Prostate gland (tissue), 2 donors: ENCODE results near the gene RNF19B. TPM values are rescaled to one million over a fixed set of nuclear protein-coding genes. Genes with fewer than 3 reads are reported as not detected.

Source experiments
- DNase-seq: peaks from one replicate; pipeline ENCODE4 v3.0.0-alpha.2; 2019; ENCODE audit warnings: low spot score
- H3K27ac ChIP-seq, 2 donors: fragments of 200-600 bp; sonication (generic); 2 replicates each; pipeline ENCODE4 v1.5.1; 2017 to 2019
- H3K27me3 ChIP-seq: fragments of 200-600 bp; sonication (generic); replicated peaks from 2 replicates; pipeline ENCODE4 v1.5.1; 2019; ENCODE audit not compliant: insufficient read depth
- H3K36me3 ChIP-seq, 2 donors: fragments of 200-600 bp; sonication (generic); 1 replicate in 1 of 2; 2 replicates in 1 of 2; pipeline versions ENCODE4 v1.5.1 to v1.8.1; 2017 to 2019
- H3K4me1 ChIP-seq: fragments of 200-600 bp; sonication (generic); replicated peaks from 2 replicates; pipeline ENCODE4 v1.5.1; 2019
- H3K4me3 ChIP-seq, 2 donors: fragments of 200-600 bp; sonication (generic); 2 replicates each; pipeline ENCODE4 v1.5.1; 2017 to 2019
- H3K9me3 ChIP-seq: fragments of 200-600 bp; sonication (generic); 2 replicates; pipeline ENCODE4 v1.5.1; 2017
- POLR2A ChIP-seq: fragments of 450-650 bp; IDR thresholded peaks from one replicate; pipeline ENCODE4 v1.6.1; 2016; ENCODE audit warnings: antibody characterized with exemption, mild to moderate bottlenecking
- POLR2AphosphoS5 ChIP-seq: sonication (generic); formaldehyde crosslinking; IDR thresholded peaks from one replicate; pipeline ENCODE4 v1.6.1; 2017; ENCODE audit warnings: antibody characterized with exemption
- WGBS: methylation state at CpG from one replicate; pipeline ENCODE4 v1.1.5; 2018; 5-methylcytosine and 5-hydroxymethylcytosine counted together
- intact Hi-C: fragments of 100-400 bp; cut with DNase I; formaldehyde crosslinking; loops from one replicate; pipeline ENCODE4 v1.14.2; 2022
- total RNA-seq, 2 donors: library from RNA; depleted of rRNA; stranded (reverse); fragments of >200 nt; gene quantifications; one replicate each; pipeline ENCODE4 v1.1.0, GENCODE V29; 2016
- TF ChIP-seq, protein P1 (sequence below), 4 experiments: fragments of 200-600 bp in 2 of 4; fragments of 450-650 bp in 2 of 4; sonication (generic) in 2 of 4; IDR thresholded peaks; 1 replicate in 3 of 4; 2 replicates in 1 of 4; pipeline ENCODE4 v1.5.1; 2016 to 2019; ENCODE audit warnings: antibody characterized with exemption in 4 of 4, mild to moderate bottlenecking in 2 of 4, moderate library complexity in 2 of 4

RNF19B gene
- total RNA-seq, 2 donors from 2014 or later: 16.7 to 77.8 TPM

GRCh38 chr1:32958827-32959226 lies 5.8 kb downstream of the RNF19B start:
- no peak for TF ChIP-seq POLR2AphosphoS5
- no peak for TF ChIP-seq POLR2A
- TF ChIP-seq, protein P1, sequence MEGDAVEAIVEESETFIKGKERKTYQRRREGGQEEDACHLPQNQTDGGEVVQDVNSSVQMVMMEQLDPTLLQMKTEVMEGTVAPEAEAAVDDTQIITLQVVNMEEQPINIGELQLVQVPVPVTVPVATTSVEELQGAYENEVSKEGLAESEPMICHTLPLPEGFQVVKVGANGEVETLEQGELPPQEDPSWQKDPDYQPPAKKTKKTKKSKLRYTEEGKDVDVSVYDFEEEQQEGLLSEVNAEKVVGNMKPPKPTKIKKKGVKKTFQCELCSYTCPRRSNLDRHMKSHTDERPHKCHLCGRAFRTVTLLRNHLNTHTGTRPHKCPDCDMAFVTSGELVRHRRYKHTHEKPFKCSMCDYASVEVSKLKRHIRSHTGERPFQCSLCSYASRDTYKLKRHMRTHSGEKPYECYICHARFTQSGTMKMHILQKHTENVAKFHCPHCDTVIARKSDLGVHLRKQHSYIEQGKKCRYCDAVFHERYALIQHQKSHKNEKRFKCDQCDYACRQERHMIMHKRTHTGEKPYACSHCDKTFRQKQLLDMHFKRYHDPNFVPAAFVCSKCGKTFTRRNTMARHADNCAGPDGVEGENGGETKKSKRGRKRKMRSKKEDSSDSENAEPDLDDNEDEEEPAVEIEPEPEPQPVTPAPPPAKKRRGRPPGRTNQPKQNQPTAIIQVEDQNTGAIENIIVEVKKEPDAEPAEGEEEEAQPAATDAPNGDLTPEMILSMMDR (IDR thresholded peaks at IDR 0.05): no peak
- WGBS: 89% methylated on average over 1 of the region's 1 CpG
- DNase-seq: no peak

DNA sequence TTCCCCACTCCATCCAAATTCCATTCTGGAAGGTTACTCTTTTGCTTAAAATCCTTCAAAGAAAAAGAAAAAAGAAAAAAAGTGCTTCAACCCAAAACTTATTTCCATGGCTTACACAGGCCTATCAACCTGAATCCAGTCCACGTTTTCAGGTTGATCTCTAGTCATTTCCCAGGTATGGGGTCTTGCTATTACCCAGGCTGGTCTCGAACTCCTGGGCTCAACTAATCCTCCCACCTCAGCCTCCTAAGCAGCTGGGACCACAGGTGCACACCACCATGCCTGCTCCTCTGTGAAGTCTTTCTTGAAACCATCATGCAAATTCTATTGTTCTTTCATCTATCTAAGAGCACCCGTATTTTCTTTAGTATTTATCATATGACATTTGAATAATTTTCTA lies 7.6 kb downstream of the RNF19B start:
- H3K27ac ChIP-seq: no peak overlapping the region
- no peaks in the 10 kb centered on the region for H3K4me1 ChIP-seq
- H3K27me3 ChIP-seq: no peaks in the 10 kb centered on the region
- H3K4me3 ChIP-seq: no peak overlapping the region
- intact Hi-C loops: no loop called here
- DNase-seq: no peak
- H3K9me3 ChIP-seq: no peaks in the 10 kb centered on the region
- no peaks in the 10 kb centered on the region for H3K36me3 ChIP-seq
- TF ChIP-seq POLR2A: no peak
- TF ChIP-seq, protein P1 (IDR thresholded peaks at IDR 0.05): no peak
- no peak for TF ChIP-seq POLR2AphosphoS5
- 92% methylated on average over 3 of the region's 3 CpGs for WGBS

More at GRCh38 chr1:32958827-32959226, 5.8 kb downstream of the RNF19B start:
- H3K4me3 ChIP-seq: no peak overlapping the region
- no peaks in the 10 kb centered on the region for H3K9me3 ChIP-seq
- no peaks in the 10 kb centered on the region for H3K36me3 ChIP-seq
- H3K27me3 ChIP-seq: no peaks in the 10 kb centered on the region
- intact Hi-C loops: no loop called here
- no peaks in the 10 kb centered on the region for H3K4me1 ChIP-seq
- no peak overlapping the region for H3K27ac ChIP-seq

GRCh38 chr1:32954168-32954567 lies 10.4 kb downstream of the RNF19B start:
- Histone ChIP-seq H3K27me3 (no peaks in the 10 kb centered on the region), H3K9me3 (no peaks in the 10 kb centered on the region), H3K36me3 (no peaks in the 10 kb centered on the region), H3K27ac (no peak overlapping the region), H3K4me1 (no peaks in the 10 kb centered on the region), H3K4me3 (no peak overlapping the region)
- TF ChIP-seq POLR2A: no peak
- no peak for TF ChIP-seq POLR2AphosphoS5
- TF ChIP-seq, protein P1 (IDR thresholded peaks at IDR 0.05): no peak
- DNase-seq: no peak
- 81% methylated on average over 5 of the region's 6 CpGs for WGBS
- intact Hi-C loops: no loop called here

- H3K27ac ChIP-seq: no peak overlapping the region
- WGBS: 25% methylated on average over 1 of the region's 1 CpG
These were observed 11.1 kb downstream of the RNF19B start for GRCh38 chr1:32953495-32953894.

DNA sequence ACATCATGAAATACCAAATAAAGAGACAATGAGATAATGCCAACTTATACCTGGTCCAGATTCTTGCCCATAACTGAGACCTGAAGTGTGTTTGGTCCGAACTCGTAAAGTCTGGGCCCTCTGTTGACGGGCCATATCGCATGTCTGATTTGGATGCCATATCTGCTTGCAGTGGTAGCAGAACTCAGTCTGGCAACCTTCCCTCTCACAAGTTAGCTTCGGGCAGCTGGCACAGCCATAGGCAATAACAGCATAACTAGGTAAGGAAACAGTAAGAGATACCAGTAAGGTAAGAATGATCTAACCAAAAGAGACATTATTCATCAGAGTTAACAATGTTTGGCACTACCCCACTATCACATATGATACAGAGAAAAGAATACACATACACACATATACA lies 15.1 kb downstream of the RNF19B start:
- DNase-seq: peak; percentile 55
- Histone ChIP-seq H3K4me3 (no peak overlapping the region), H3K27ac (peak overlapping the region; percentile 26 to 52), H3K36me3 (no peaks in the 10 kb centered on the region), H3K27me3 (no peaks in the 10 kb centered on the region), H3K9me3 (no peaks in the 10 kb centered on the region), H3K4me1 (no peaks in the 10 kb centered on the region)
- intact Hi-C loops: no loop called here
- WGBS: 44% methylated on average over 5 of the region's 5 CpGs
- TF ChIP-seq POLR2AphosphoS5: peak; percentile 41
- TF ChIP-seq POLR2A: no peak

More at GRCh38 chr1:32953495-32953894, 11.1 kb downstream of the RNF19B start:
- Histone ChIP-seq H3K4me3 (no peak overlapping the region), H3K4me1 (no peaks in the 10 kb centered on the region), H3K27me3 (no peaks in the 10 kb centered on the region), H3K9me3 (no peaks in the 10 kb centered on the region), H3K36me3 (no peaks in the 10 kb centered on the region)
- TF ChIP-seq POLR2AphosphoS5: no peak
- TF ChIP-seq, protein P1 (IDR thresholded peaks at IDR 0.05): no peak
- no peak for TF ChIP-seq POLR2A
- DNase-seq: no peak
- intact Hi-C loops: no loop called here
